EH (cell line): ENCODE data around the gene SF1.
A peak's percentile ranks its signal among the peaks of the same experiment; 100 is the strongest.

Source experiments
- DNase-seq: peaks from one replicate; pipeline ENCODE4 v3.0.0-alpha.2; 2015; ENCODE audit warnings: low read depth

SF1 gene

GRCh38 chr11:64801158-64801464 is 22.8 kb upstream of the SF1 start:
- DNase-seq = no peak

DNA sequence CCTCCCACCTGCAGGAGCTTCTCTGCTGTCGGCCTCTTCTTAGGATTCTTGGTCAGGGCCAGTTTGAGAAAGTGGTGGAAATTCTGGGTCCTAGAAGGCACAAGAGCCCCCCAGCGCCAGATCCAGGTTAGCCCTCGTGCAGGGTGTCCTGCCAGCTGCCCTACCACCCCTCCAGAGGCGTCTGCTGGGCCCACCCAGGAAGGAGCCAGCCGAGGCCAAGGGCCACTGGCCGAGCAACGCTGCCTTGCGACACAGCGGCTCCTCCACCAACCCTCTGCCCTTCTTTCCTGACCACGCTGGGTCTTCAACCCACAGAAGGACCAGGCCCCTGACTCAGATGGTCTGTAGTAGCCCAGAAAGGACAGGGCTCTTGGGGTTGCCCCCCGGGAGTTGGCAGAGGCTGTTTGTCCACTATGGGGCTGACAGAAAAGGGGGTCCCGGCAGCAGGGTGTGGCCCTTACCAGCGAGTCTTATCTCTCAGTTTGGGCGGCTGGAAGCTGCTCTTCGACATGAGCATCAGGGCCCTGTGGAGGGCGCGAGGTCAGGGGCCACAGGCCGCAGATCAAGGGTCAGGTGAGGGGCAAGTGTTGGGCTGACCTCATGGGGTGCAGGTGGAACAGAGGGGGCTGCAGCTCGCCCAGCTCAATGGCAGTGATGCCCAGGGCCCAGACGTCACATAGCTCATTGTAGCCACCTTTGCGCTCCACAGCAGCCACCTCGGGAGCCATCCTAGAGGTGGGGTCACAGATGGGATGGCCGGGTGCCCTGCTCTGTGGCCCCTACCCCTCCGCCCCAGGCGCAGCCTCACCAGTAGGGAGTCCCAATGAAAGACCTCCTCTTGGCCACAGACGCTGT is 22.2 kb upstream of the SF1 start:
- DNase-seq = no peak

- no peak for DNase-seq
These were observed 21.4 kb upstream of the SF1 start for GRCh38 chr11:64799623-64800302.

GRCh38 chr11:64799256-64799622 is 20.9 kb upstream of the SF1 start:
- DNase-seq = no peak

- no peak for DNase-seq
These were observed 18.6 kb upstream of the SF1 start for GRCh38 chr11:64796757-64797541.

DNA sequence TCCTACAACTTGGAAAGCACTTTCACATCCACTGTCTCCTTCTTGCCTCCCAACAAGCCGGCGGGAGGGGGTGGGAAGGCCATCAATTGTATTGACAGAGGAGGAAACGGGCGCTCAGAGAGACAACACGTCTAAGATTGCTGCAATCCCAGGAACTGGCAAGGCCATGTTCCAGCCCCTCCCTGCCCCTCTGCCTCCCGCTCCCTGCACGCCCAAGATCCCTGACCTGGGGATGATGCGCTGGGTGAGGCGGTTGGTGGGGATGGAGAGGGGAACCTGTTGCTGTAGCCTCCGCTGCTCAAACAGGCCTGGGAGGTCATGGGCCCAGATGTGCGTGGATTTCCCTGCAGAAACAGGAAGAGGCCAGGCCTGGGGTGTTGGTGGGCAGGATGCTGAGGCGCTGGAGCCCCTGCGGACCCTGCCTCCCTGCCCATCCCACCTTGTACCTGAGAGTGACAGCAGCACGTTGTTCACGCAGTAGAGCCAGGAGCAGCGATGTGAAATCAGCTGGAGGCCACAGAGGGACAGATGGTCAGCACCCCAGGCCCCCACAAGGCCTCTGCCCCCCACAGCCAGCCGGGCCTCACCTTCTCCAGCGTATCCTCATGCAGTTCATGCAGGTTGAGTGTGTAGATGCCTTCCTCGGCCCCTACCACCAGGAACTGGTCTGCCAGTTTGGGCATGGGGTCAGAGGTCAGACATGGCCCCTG is 17.9 kb upstream of the SF1 start:
- DNase-seq = no peak

- no peak for DNase-seq
These were observed 16.2 kb upstream of the SF1 start for GRCh38 chr11:64794526-64794925.

- no peak for DNase-seq
These were observed 15.2 kb upstream of the SF1 start for GRCh38 chr11:64793271-64794160.

GRCh38 chr11:64792482-64792881 is 14.1 kb upstream of the SF1 start:
- no peak for DNase-seq

GRCh38 chr11:64791781-64792291 is 13.5 kb upstream of the SF1 start:
- no peak for DNase-seq

DNA sequence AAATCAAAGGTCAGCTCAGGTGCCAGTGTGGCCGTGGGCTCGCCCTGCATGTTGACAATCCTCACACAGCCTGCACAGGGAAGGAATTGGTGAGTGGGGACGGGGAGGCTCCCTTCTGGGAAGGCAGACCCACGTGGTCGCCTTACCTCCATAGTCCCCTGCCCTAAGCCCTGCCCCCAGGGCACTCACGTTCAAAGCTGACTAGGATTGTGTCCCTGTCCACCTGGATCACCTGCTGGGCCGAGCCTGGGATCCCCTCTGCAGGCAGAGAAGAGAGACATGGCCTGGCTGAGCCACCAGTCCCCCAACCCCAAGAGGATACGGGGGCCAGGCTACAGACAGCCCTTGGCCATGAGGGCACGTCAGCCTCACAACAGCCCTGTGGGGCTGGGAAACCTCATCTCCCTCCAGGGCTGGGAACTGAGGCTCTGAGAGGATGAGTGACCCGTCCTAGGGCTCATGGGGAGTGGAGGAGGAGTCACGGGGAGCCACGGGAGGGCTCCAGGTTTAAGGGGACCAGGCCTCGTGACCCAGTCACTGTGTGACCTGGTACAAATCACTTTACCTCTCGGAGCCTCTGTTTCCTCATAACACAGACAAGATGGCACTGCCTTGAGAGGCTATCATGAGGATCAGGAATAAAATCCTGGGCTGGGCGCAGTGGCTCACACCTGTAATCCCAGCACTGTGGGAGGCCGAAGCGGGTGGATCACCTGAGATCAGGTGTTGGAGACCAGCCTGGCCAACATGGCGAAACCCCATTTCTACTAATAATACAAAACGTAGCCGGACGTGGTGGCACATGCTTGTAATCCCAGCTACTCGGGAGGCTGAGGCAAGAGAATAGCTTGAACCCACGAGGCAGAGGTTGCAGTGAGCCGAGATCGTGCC is 12.1 kb upstream of the SF1 start:
- DNase-seq = no peak

GRCh38 chr11:64789331-64790204 is 11.2 kb upstream of the SF1 start:
- no peak for DNase-seq

DNA sequence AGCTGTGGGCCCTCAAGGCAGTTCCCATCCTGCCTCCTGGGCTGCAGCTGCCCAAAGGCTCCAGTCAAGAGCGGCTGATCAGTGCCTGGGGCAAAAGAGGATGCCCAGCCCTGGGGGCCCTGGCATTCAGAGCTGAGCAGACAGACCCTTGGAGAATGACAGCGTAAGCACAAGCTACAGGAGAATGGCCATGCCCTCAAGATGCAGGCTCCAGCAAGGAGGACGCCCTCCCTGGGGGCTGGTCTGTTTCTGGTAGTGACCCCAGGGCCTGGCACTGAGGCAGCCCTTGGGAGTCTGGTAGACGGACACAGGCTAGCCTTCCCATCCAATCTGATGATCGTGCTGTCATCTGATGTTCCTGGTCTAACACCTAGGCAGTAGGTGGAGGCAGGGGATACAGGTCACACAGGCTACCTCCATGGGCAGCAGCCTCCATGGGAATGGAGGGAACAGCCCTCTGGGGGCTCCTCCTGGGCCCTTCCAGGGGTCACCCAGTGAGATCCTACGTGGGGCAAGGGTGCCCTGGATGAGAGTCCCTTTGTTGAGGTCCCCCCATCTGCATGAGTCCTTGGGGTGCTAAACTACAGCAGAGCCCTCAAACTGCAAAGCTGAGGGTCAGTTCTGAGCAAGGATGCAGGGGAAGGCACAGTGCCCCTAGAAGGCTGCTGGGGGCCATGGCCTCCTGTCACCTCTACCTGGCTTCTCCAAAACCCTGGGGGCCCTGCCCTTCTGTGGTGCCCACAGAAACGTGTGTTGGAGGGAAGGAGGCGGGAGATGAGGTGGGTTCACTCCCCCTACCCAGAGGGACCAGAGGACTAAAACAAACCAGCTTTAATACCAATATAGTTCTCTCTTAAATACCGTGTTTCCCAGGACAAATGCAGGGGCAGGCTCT is 10.2 kb upstream of the SF1 start:
- DNase-seq = no peak

- DNase-seq = peak; percentile 49
These were observed 9.4 kb upstream of the SF1 start for GRCh38 chr11:64787526-64788320.

GRCh38 chr11:64786308-64786707 is 8.0 kb upstream of the SF1 start:
- DNase-seq = no peak

- no peak for DNase-seq
These were observed 6.7 kb upstream of the SF1 start for GRCh38 chr11:64784813-64785581.

- no peak for DNase-seq
These were observed 194 bp downstream of the SF1 start for GRCh38 chr11:64778223-64778472.
